H1 (cell line): ENCODE measurements around the gene CASQ1. TPM values are rescaled to one million over a fixed set of nuclear protein-coding genes. Genes with fewer than 3 reads are reported as not detected.

Experiments
- CTCF ChIA-PET: fragments of 300-600 bp; sonication (Branson Sonifier 250); formaldehyde crosslinking; loops from one replicate; lab custom pipeline; 2021; ENCODE audit not compliant: partially characterized antibody; lab: Charles Lee
- POLR2A ChIA-PET: fragments of 300-600 bp; sonication (Branson Sonifier 250); formaldehyde crosslinking; loops from one replicate; lab custom pipeline; 2021; ENCODE audit warnings: inconsistent platforms; ENCODE audit not compliant: partially characterized antibody; lab: Charles Lee
- DNase-seq, 2 experiments: peaks; one replicate each; pipeline versions ENCODE4 v3.0.0 to v3.0.0-alpha.2; 2010 to 2022; ENCODE audit warnings: low spot score in 2 of 2, low read depth in 1 of 2, mixed read lengths in 1 of 2
- FAIRE-seq: peaks from 2 replicates; lab custom pipeline; 2011; peaks lifted over from hg19 to GRCh38; lab: Jason Lieb, UNC
- H2AFZ ChIP-seq: 2 replicates; pipeline ENCODE4 v1.8.1; 2012; ENCODE audit warnings: low read length, inconsistent platforms
- H2AK5ac ChIP-seq: 2 replicates; pipeline ENCODE4 v1.6.1; 2013; ENCODE audit warnings: low read depth, low read length
- H2BK120ac ChIP-seq: replicated peaks from 2 replicates; pipeline ENCODE3; 2013; ENCODE audit warnings: low read depth, low read length, inconsistent platforms
- H2BK12ac ChIP-seq: 2 replicates; pipeline ENCODE4 v1.6.1; 2013; ENCODE audit warnings: low read depth, low read length
- H2BK15ac ChIP-seq: 2 replicates; pipeline ENCODE4 v1.6.1; 2013; ENCODE audit warnings: low read length
- H2BK20ac ChIP-seq: 2 replicates; pipeline ENCODE4 v1.6.1; 2013; ENCODE audit warnings: low read length
- H2BK5ac ChIP-seq: 2 replicates; pipeline ENCODE4 v1.6.1; 2013; ENCODE audit warnings: low read depth, low read length
- H3K14ac ChIP-seq: 2 replicates; pipeline ENCODE4 v1.6.1; 2013; ENCODE audit warnings: inconsistent platforms; ENCODE audit not compliant: insufficient read length
- H3K18ac ChIP-seq: 2 replicates; pipeline ENCODE4 v1.6.1; 2013; ENCODE audit warnings: low read length; ENCODE audit errors: extremely low read depth
- H3K23ac ChIP-seq: 2 replicates; pipeline ENCODE4 v1.6.1; 2013; ENCODE audit warnings: inconsistent platforms; ENCODE audit not compliant: insufficient read length
- H3K23me2 ChIP-seq: 2 replicates; pipeline ENCODE4 v1.6.1; 2013; ENCODE audit warnings: low read depth, low read length
- H3K27ac ChIP-seq: 2 replicates; pipeline ENCODE4 v1.6.1; 2011; ENCODE audit warnings: low read depth, low read length, inconsistent platforms
- H3K27me3 ChIP-seq, 4 experiments: replicated peaks in 1 of 4; 1 replicate in 1 of 4; 2 replicates in 3 of 4; pipeline versions ENCODE4 v1.6.1 to v1.8.1; 2011 to 2013; ENCODE audit warnings: low read length in 3 of 4, mild to moderate bottlenecking in 3 of 4, inconsistent platforms in 2 of 4, mixed read lengths in 2 of 4, moderate library complexity in 1 of 4; ENCODE audit not compliant: control insufficient read depth in 3 of 4, insufficient read depth in 3 of 4; ENCODE audit errors: extremely low read depth in 1 of 4
- H3K36me3 ChIP-seq, 4 experiments: 2 replicates each; pipeline versions ENCODE4 v1.6.1 to v1.8.1; 2011 to 2013; ENCODE audit warnings: mild to moderate bottlenecking in 4 of 4, low read length in 3 of 4, moderate library complexity in 2 of 4, control low read depth in 1 of 4, inconsistent platforms in 1 of 4; ENCODE audit not compliant: insufficient read depth in 4 of 4, control insufficient read depth in 2 of 4
- H3K4ac ChIP-seq: replicated peaks from 2 replicates; pipeline ENCODE3; 2013; ENCODE audit warnings: low read length, low read depth, mixed read lengths, inconsistent platforms; ENCODE audit not compliant: insufficient read length
- H3K4me1 ChIP-seq, 4 experiments: replicated peaks in 1 of 4; 1 replicate in 1 of 4; 2 replicates in 3 of 4; pipeline versions ENCODE4 v1.6.1 to v1.8.1; 2011 to 2013; ENCODE audit warnings: low read length in 3 of 4, inconsistent platforms in 2 of 4, mixed read lengths in 1 of 4; ENCODE audit not compliant: insufficient read depth in 4 of 4, control insufficient read depth in 3 of 4
- H3K4me2 ChIP-seq, 2 experiments: 2 replicates each; pipeline versions ENCODE4 v1.6.1 to v1.8.1; 2011 to 2013; ENCODE audit warnings: low read depth in 2 of 2, low read length in 2 of 2, control low read depth in 1 of 2, inconsistent platforms in 1 of 2, mild to moderate bottlenecking in 1 of 2; ENCODE audit not compliant: insufficient read depth in 1 of 2
- H3K4me3 ChIP-seq, 4 experiments: fragments of 200-600, 300-600 bp in 1 of 4; sonication (generic), shearing (Covaris generic), sonication (Bioruptor Twin) in 1 of 4; 2 replicates each; pipeline versions ENCODE4 v1.5.1 to v1.8.1; 2011 to 2016; ENCODE audit warnings: low read length in 4 of 4, low read depth in 3 of 4, control low read depth in 2 of 4, inconsistent platforms in 2 of 4, mild to moderate bottlenecking in 2 of 4, mixed read lengths in 1 of 4, moderate library complexity in 1 of 4; ENCODE audit not compliant: insufficient read depth in 2 of 4; ENCODE audit errors: extremely low read depth in 1 of 4
- H3K56ac ChIP-seq: replicated peaks from 2 replicates; pipeline ENCODE3; 2013; ENCODE audit warnings: low read depth, mild to moderate bottlenecking, mixed read lengths, low read length, inconsistent platforms; ENCODE audit not compliant: insufficient read length
- H3K79me1 ChIP-seq: 2 replicates; pipeline ENCODE4 v1.6.1; 2013; ENCODE audit warnings: low read depth, low read length, control low read depth
- H3K79me2 ChIP-seq, 2 experiments: 2 replicates each; pipeline versions ENCODE4 v1.6.1 to v1.8.1; 2012 to 2013; ENCODE audit warnings: low read length in 2 of 2, mild to moderate bottlenecking in 2 of 2, inconsistent platforms in 1 of 2; ENCODE audit not compliant: insufficient read depth in 2 of 2, control insufficient read depth in 1 of 2
- H3K9ac ChIP-seq, 4 experiments: replicated peaks in 1 of 4; 1 replicate in 1 of 4; 2 replicates in 3 of 4; pipeline versions ENCODE4 v1.6.1 to v1.8.1; 2011 to 2013; ENCODE audit warnings: low read depth in 3 of 4, low read length in 3 of 4, control low read depth in 2 of 4, mild to moderate bottlenecking in 2 of 4, moderate library complexity in 2 of 4, inconsistent platforms in 1 of 4; ENCODE audit errors: extremely low read depth in 1 of 4
- H3K9me3 ChIP-seq, 2 experiments: 2 replicates each; pipeline versions ENCODE4 v1.6.1 to v1.8.1; 2012 to 2013; ENCODE audit warnings: mild to moderate bottlenecking in 2 of 2, moderate library complexity in 2 of 2, control low read depth in 1 of 2, inconsistent platforms in 1 of 2, low read depth in 1 of 2, low read length in 1 of 2, mixed read lengths in 1 of 2; ENCODE audit not compliant: insufficient read depth in 2 of 2
- H4K20me1 ChIP-seq, 2 experiments: replicated peaks in 1 of 2; 2 replicates each; pipeline versions ENCODE3 to v1.8.1; 2011 to 2013; ENCODE audit warnings: inconsistent platforms in 2 of 2, low read length in 2 of 2, mild to moderate bottlenecking in 1 of 2; ENCODE audit not compliant: insufficient read depth in 2 of 2, control insufficient read depth in 1 of 2
- H4K5ac ChIP-seq: 2 replicates; pipeline ENCODE4 v1.6.1; 2013; ENCODE audit warnings: low read length, low read depth, mixed read lengths, inconsistent platforms; ENCODE audit not compliant: insufficient read length
- H4K8ac ChIP-seq: 2 replicates; pipeline ENCODE4 v1.8.0; 2013; ENCODE audit warnings: mild to moderate bottlenecking, moderate library complexity, low read length, inconsistent platforms; ENCODE audit not compliant: insufficient read depth; ENCODE audit errors: extremely low read depth
- H4K91ac ChIP-seq: replicated peaks from 2 replicates; pipeline ENCODE3; 2013; ENCODE audit warnings: low read length, mixed read lengths, inconsistent platforms; ENCODE audit not compliant: insufficient read length
- CBX8 ChIP-seq: fragments of 300-800, 300-1000 bp; sonication (generic); IDR thresholded peaks from 2 replicates; pipeline ENCODE4 v1.7.1; 2016; ENCODE audit warnings: low read depth, low read length, borderline replicate concordance
- CTBP2 ChIP-seq: IDR thresholded peaks from 2 replicates; pipeline ENCODE4 v1.7.0; 2011; ENCODE audit warnings: borderline replicate concordance, mild to moderate bottlenecking, moderate library complexity, mixed read lengths, low read length; ENCODE audit not compliant: insufficient read depth, insufficient read length
- SIRT6 ChIP-seq: IDR thresholded peaks from one replicate; pipeline ENCODE4 v1.7.1; 2012; ENCODE audit warnings: low read length, inconsistent platforms
- WGBS, 2 experiments: shearing (Covaris generic) in 1 of 2; methylation state at CpG; one replicate each; pipeline versions ENCODE4 v1.1.6 to v1.1.7; 2013 to 2015; ENCODE audit warnings: low lambda C conversion rate in 2 of 2, mixed read lengths in 2 of 2, inconsistent platforms in 1 of 2, low coverage in 1 of 2, missing lambda C conversion rate in 1 of 2; ENCODE audit not compliant: insufficient replicate concordance in 2 of 2, insufficient coverage in 1 of 2, insufficient read length in 1 of 2; ENCODE audit errors: extremely low coverage in 1 of 2, missing lambda C conversion rate in 1 of 2; 5-methylcytosine and 5-hydroxymethylcytosine counted together
- polyA plus RNA-seq, 7 experiments: library from polyadenylated mRNA; depleted of rRNA in 3 of 7; stranded (reverse) in 5 of 7; unstranded in 2 of 7; fragments of >200 nt in 5 of 7; fragments of 200-250 nt in 2 of 7; gene quantifications; 1 replicate in 5 of 7; 2 replicates in 1 of 7; 4 replicates in 1 of 7; pipeline versions ENCODE4 v1.2.1 to v1.2.3, GENCODE V29; 2011 to 2013; ENCODE audit warnings: missing spikeins in 2 of 7, mixed read lengths in 2 of 7
- total RNA-seq: library from RNA; stranded (reverse); fragmentation: NEBNext Ultra II Directional; extraction: Animal tissue kit (Norgen Biotek cat#: 25700); gene quantifications from 2 replicates; pipeline ENCODE4 v1.2.1, GENCODE V29; 2021

CASQ1 gene
- total and polyA plus RNA-seq, 2 of the 8 experiments (the other 6 are each of a cell fraction or from before 2014, with no cell fraction given): 0.80 to 1.3 TPM

DNA sequence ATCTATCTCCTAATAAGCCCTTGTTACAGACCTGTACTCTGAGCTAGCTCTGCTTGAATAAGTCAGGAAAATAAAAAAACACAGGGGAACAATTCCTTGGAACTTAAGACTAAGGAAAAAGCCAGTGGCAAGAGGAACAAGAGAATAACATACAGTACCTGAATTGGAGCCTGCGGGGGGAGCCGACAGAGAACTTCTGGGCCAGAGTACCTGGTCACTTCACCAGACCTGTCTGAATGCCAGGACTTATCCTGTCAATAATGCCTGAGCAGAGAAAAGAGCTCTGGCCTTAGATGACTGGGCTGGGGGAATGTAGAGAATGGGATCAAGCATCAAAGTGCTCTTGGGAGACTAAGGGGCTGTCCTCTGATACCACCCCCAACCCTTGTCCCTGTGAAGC lies 29.9 kb downstream of the CASQ1 start:
- CTCF ChIA-PET: interaction anchor here (0.7 to 7.4 kb wide), 41 partner anchors 8 to 187 kb away, joined by 3 to 105 read pairs (median 7); partner anchors contain the start of genes CASQ1 and PEA15
- no peaks in the 10 kb centered on the region for H3K23me2 ChIP-seq

More for the DNA sequence above, 29.9 kb downstream of the CASQ1 start:
- H2AK5ac ChIP-seq: no peak overlapping the region
- no peak overlapping the region for H3K4me3 ChIP-seq
- no peak overlapping the region for H3K27ac ChIP-seq
- peaks cover 31 to 85% (median 74%) of the 10 kb centered on the region in 4 experiments for H3K36me3 ChIP-seq
- no peak overlapping the region for H2BK5ac ChIP-seq
- H4K20me1 ChIP-seq: peaks cover 3 to 4% of the 10 kb centered on the region in 2 experiments
- no peak overlapping the region for H2AFZ ChIP-seq
- TF ChIP-seq CBX8: no peak
- no peak for TF ChIP-seq SIRT6
- no peak for TF ChIP-seq CTBP2
- TF ChIP-seq, all 59 proteins: peak for 0
- no peak overlapping the region for H2BK15ac ChIP-seq
- H4K5ac ChIP-seq: no peak overlapping the region
- no peak overlapping the region for H3K23ac ChIP-seq
- no peaks in the 10 kb centered on the region for H3K79me2 ChIP-seq
- no peak overlapping the region for H3K4ac ChIP-seq
- H3K4me1 ChIP-seq: no peaks in the 10 kb centered on the region
- H3K14ac ChIP-seq: no peak overlapping the region
- H3K79me1 ChIP-seq: no peaks in the 10 kb centered on the region
- no peak overlapping the region for H3K18ac ChIP-seq
- H3K4me2 ChIP-seq: no peak overlapping the region
- 100% methylated on average over 2 of the region's 2 CpGs; no CpG with 5 or more reads in 1 of the 2 experiments for WGBS, 2 experiments
- no peak overlapping the region for H3K9ac ChIP-seq
- H3K27me3 ChIP-seq: no peaks in the 10 kb centered on the region
- H3K56ac ChIP-seq: no peak overlapping the region
- FAIRE-seq (no peak), DNase-seq (no peak)
- H2BK120ac ChIP-seq: no peak overlapping the region
- no peak overlapping the region for H2BK12ac ChIP-seq
- H3K9me3 ChIP-seq: no peaks in the 10 kb centered on the region
- no peak overlapping the region for H4K8ac ChIP-seq
- H4K91ac ChIP-seq: no peak overlapping the region
- POLR2A ChIA-PET: interaction anchor here (0.8 to 5.1 kb wide), 14 partner anchors 9 to 125 kb away, joined by 3 to 44 read pairs (median 4); partner anchors contain the start of genes ATP1A2 and DCAF8
- H2BK20ac ChIP-seq: no peak overlapping the region
